ENCODE results near the gene MINDY4. TPM values are rescaled to one million over a fixed set of nuclear protein-coding genes. Genes with fewer than 3 reads are reported as not detected.

Gene MINDY4
- total RNA-seq, 2 donors from 2014 or later: 8.1 to 31.9 TPM

DNA sequence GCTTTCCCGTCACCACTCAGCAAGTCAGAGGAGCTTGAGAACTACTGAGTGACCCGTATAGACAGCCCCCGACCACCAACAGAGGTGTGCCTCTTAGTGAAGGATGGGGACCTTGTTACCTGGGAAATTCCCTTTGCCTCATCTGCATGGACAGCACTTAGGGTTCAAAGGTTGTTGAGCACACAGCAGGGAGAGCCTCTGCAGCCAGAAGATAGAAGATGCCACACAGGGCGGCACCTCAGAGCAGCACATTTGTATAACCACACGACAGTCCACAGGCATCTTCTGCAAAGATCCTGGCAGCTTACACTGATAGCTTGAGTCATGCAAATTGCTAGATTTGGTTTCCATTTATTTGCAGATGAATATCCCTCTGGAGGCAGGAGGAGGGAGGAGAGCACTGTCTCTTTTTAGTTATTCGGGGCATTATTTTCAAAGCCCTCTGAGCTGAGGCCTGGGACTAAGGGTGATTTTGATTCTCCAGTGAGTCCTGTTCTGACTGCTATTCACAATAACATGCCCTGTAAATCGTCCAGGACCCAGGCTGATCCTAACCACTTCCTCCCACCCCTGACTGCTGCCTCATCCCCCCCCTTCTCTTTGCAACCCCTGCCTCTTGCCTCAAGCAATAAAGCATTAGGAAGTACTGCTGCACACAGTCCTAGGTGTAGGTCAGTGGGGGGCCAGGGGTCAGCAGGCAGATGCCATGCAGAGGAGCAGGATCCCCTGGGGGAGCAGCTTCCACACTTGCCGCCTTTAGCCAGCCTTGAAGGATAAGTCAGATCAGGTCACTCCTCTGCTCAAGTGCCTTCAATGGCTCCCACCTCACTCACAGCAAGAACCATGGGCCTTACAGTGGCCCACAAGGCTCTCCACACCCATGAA lies 43.9 kb upstream of the MINDY4 start:
- Histone ChIP-seq H3K27me3 (replicated peaks; ENCODE audit: insufficient read depth) (no peaks in the 10 kb centered on the region), H3K36me3 (no peaks in the 10 kb centered on the region), H3K4me3 (no peak overlapping the region), H3K4me1 (replicated peaks) (no peaks in the 10 kb centered on the region), H3K9me3 (no peaks in the 10 kb centered on the region), H3K27ac (no peak overlapping the region)
- no peak for DNase-seq (ENCODE audit: low spot score)
- WGBS: 68% methylated on average over 8 of the region's 8 CpGs
- TF ChIP-seq CTCF (IDR thresholded peaks at IDR 0.05) (no peak), POLR2A (IDR thresholded peaks at IDR 0.05) (no peak), POLR2AphosphoS5 (IDR thresholded peaks at IDR 0.05) (no peak)
- intact Hi-C loops (cut with DNase I): no loop called here

- H3K9me3 ChIP-seq: no peaks in the 10 kb centered on the region
- no peak overlapping the region for H3K27ac ChIP-seq
- TF ChIP-seq POLR2A (IDR thresholded peaks at IDR 0.05) (no peak), CTCF (IDR thresholded peaks at IDR 0.05) (no peak), POLR2AphosphoS5 (IDR thresholded peaks at IDR 0.05) (no peak)
- no peaks in the 10 kb centered on the region for H3K36me3 ChIP-seq
- 68% methylated on average over 6 of the region's 6 CpGs for WGBS
- no peaks in the 10 kb centered on the region for H3K4me1 ChIP-seq (replicated peaks)
- intact Hi-C loops (cut with DNase I): no loop called here
- H3K27me3 ChIP-seq (replicated peaks; ENCODE audit: insufficient read depth): peaks cover 4% of the 10 kb centered on the region
- no peak overlapping the region for H3K4me3 ChIP-seq
- DNase-seq (ENCODE audit: low spot score): no peak
Observed at GRCh38 chr7:30728591-30729100, 42.6 kb upstream of the MINDY4 start.

DNA sequence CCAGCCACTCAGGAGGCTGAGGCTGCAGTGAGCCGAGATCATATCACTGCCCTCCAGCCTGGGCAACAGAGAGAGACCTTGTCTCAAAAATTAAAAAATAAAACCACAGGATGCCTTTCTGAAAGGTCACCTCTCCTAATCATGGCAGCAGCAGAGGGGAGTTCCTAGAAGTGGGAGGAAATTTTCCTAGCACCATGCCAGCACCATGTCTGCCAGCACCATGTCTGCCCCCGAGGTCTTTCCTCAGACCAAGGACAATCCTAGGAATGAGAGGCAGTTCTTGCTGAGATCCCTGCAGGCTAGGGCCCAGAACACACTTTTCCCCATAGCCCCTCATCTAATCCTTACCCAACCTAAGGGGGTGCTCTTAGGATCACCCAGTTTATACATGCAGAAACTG lies 41.6 kb upstream of the MINDY4 start:
- no peak for TF ChIP-seq POLR2A (IDR thresholded peaks at IDR 0.05)
- no peak for TF ChIP-seq POLR2AphosphoS5 (IDR thresholded peaks at IDR 0.05)
- TF ChIP-seq CTCF (IDR thresholded peaks at IDR 0.05): no peak
- Histone ChIP-seq H3K4me3 (no peak overlapping the region), H3K27ac (no peak overlapping the region), H3K9me3 (no peaks in the 10 kb centered on the region), H3K4me1 (replicated peaks) (no peaks in the 10 kb centered on the region), H3K27me3 (replicated peaks; ENCODE audit: insufficient read depth) (peaks cover 4% of the 10 kb centered on the region), H3K36me3 (no peaks in the 10 kb centered on the region)
- intact Hi-C loops (cut with DNase I): loop anchor here (10.0 kb wide), 1 partner anchor 95 kb away; no protein-coding TSS in a partner anchor
- 54% methylated on average over 2 of the region's 2 CpGs for WGBS
- DNase-seq (ENCODE audit: low spot score): no peak

DNA sequence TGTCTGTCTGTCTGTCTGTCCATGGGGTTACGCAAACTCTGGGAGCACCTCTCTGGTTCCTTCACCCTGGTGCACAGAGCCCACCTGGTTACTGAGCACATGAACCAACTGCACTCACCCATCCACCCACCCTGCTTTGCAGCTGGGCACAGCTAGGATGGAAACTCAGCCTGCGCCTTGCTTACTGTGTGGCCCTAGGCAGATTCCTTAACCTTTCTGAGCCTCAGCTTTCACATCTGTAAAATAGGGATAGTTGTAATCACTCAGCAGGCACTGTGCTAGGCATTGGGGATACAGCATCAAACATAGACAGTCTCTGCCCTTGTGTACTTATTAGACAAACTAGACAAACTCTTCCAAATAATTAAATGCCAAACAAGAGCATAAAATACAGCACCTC lies 41.1 kb upstream of the MINDY4 start:
- Histone ChIP-seq H3K27me3 (replicated peaks; ENCODE audit: insufficient read depth) (peaks cover 4% of the 10 kb centered on the region), H3K4me1 (replicated peaks) (no peaks in the 10 kb centered on the region), H3K9me3 (no peaks in the 10 kb centered on the region), H3K4me3 (no peak overlapping the region), H3K27ac (no peak overlapping the region), H3K36me3 (no peaks in the 10 kb centered on the region)
- DNase-seq (ENCODE audit: low spot score): no peak
- intact Hi-C loops (cut with DNase I): loop anchor here (10.0 kb wide), 1 partner anchor 95 kb away; no protein-coding TSS in a partner anchor
- TF ChIP-seq POLR2A (IDR thresholded peaks at IDR 0.05) (no peak), CTCF (IDR thresholded peaks at IDR 0.05) (no peak)
- 88% methylated on average over 2 of the region's 2 CpGs for WGBS
